HS-27A (cell line): Measurements from ENCODE around the gene DENND6B.
"Not testable (repeated sequence)": the region's sequence is repeated elsewhere in the genome, so short reads cannot be mapped to it uniquely, and the experiment has no call there.

Experiments
- DNase-seq: peaks from one replicate; pipeline ENCODE4 v3.0.0-alpha.2; 2012; ENCODE audit warnings: low read depth, missing footprints

DENND6B gene

DNA sequence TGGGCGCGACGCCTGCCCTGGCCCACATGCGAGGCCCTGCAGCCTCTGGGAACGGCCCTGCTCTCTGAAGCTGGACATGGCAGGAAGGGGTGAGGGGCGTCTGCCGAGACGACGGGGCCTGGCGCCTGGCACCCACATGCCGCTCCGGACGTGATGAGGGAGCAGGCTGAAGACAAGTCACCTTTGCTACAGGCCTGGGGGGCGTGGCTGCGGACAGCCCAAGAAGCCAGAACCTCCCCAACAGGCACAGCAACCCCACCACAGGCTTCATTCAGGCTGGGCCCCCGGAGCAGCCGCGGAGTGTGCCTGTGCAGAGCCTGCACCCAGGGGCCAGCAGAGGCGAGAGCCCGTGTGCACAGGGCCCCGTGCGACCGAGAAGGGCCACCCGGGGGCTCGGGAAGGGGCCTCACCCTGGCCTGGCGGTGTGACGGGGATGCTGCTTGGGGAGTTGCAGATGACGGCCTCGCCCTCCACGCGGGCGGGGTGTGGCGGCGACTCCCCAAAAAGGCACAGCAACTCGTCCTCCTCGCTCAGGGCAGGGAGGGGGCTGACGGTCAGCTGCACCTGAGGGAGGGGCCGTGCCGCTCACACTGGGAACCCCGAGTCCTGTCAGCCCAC lies 40.0 kb downstream of the DENND6B start:
- DNase-seq: no peak

DNA sequence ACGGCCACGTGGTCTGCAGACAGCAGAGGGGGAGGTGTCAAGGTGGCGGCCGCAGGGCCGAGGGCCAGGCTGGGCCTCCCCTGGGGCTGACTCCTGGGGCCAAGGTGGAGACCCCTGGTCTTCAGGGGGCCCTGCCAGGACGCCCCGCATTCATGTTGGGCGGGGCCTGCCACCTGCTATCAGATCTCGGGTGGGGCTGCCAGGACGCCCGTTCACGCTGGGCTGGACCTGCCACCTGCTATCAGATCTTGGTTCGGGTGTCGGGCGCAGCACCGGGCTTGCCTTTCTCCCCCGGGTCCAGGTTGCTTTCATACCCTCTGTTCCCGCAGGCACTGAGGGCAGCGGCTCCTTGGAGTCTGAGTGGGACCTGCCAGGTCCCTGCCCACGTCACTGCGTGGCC lies 40.5 kb downstream of the DENND6B start:
- DNase-seq: no peak

DNA sequence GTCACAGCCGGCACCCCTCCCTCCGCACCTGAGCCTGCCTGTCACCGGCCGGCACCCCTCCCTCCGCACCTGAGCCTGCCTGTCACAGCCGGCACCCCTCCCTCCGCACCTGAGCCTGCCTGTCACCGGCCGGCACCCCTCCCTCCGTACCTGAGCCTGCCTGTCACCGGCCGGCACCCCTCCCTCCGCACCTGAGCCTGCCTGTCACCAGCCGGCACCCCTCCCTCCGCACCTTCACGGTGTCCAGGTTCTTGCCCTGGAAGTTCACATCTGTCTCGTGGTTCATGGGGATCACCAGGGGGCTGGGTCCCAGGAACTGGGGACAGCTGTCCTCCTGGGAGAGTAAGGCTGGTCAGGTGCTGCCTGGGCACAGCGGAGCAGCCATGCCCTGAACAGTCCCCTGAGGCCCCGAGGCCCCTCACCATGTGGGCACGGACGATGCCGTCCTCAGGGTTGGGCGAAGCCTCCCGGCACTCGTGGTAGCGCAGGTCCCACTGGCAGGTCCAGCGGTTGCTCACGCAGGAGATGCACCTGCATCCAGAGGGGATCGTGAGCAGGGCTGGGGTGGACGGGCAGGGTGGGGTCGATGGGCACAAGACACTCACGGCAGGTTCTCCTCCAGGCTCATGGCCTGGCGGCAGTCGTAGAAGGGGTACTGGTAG lies 41.1 kb downstream of the DENND6B start:
- no peak for DNase-seq

DNA sequence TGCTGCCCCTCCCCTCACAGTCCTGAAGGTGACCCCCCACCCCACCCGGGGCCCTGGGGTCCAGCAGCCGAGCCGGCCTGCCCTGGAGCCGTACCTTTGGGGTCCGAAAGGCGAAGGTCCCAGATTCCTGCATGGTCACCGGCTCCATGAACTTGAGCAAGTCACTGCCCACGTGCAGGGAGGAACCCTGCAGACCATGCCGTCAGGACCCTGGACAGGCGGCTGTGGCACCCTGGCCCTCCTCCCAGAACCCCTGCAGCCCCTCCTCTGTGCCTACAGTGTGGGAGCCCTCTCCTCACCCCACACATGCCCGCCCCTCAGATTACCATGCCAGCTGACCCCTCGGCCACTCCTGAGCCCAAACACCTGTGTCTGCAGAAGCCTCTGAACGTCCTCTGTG lies 42.3 kb downstream of the DENND6B start:
- no peak for DNase-seq

DNA sequence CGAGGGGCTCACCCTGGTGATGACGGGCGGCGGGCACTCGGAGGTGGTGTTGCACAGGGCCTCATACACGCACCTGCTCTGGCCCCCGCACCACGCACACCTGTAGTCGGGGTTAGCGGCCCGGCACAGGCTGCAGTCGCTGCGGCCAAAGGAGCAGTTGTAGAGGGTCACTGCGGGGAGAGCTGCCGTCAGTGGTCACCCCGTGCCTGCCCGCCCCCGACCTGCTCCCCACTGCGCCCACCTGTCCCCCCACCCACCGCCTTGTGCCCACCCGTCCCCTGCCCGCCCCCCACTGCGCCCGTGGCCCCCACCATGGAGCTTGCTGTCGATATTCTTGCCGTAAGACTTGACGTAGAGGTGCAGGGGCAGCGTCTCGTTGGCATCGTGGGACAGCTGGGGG lies 43.0 kb downstream of the DENND6B start:
- DNase-seq: no peak

DNA sequence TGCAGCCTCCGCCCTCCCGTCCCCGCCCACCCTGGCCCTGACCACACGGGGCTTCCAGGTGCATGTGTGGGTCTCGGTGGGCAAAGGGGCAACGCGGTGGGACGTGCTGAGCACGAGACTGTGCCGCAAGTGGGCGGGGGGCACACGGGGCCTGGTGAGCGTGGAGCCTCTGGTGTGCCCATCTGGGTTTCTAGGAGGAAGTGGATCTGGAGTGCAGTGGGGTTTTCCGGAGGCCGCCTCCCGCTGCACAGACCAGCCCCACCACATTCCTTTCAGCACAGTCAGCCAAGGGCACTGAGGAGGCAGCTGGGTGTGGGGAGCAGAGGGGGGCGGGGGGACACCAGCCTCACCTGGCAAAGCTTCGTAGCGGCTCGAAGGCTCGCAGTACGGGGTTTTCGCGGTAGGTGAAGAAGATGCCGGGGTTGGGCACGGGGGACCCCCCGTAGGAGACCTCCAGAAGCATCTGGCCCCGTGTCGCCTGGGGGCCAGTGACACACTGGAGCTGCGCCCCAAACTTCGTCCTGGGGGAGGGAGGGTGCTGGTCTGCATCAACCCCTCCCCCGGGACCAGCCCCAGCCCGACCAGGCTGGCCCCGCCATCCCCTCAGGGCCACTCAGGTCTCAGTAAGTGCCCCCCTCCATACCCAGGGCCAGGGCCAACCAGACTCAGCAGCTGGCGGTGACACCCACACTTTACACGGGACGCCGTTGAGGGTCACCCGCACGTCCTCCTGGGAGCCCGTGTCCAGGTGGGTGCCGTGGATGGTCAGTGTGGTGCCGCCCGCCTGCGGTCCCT lies 44.3 kb downstream of the DENND6B start:
- no peak for DNase-seq

DNA sequence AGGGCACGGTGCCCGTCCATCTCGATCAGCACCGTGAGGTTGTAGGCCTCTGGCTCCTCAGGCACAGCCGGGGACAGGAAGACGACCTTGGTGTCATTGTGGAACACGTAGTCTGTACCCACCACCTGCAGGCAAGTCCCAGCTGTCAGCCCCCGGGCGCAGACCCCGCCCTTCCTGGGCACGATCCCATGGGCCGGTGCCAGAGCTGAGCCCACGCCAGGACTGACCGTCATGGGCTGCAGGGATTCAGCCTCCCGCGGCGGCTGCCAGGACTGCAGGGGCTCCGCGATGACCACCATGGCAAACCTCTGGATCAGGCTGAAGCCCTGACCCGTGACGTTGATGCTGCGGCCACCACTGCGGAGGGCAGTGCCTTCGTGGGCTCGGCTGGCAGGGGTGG lies 44.9 kb downstream of the DENND6B start:
- no peak for DNase-seq

DNA sequence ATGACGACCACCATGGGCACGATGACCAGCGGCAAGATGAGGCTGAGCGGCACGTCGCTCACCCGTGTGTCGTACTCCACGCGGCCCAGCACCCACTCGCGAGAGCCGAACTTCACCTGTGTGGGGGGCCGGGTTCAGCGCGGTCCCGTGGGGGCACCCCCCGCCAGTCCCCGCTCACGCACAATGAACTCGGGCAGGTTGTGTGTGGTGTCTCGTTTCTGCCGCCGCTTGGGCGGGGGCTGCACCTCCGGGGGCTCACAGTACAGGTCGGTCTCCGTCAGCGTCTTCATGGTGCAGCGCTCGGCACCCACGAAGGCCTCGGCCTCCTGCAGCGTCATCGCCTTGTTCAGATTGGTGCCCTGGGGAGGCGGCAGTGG lies 45.4 kb downstream of the DENND6B start:
- no peak for DNase-seq

DNA sequence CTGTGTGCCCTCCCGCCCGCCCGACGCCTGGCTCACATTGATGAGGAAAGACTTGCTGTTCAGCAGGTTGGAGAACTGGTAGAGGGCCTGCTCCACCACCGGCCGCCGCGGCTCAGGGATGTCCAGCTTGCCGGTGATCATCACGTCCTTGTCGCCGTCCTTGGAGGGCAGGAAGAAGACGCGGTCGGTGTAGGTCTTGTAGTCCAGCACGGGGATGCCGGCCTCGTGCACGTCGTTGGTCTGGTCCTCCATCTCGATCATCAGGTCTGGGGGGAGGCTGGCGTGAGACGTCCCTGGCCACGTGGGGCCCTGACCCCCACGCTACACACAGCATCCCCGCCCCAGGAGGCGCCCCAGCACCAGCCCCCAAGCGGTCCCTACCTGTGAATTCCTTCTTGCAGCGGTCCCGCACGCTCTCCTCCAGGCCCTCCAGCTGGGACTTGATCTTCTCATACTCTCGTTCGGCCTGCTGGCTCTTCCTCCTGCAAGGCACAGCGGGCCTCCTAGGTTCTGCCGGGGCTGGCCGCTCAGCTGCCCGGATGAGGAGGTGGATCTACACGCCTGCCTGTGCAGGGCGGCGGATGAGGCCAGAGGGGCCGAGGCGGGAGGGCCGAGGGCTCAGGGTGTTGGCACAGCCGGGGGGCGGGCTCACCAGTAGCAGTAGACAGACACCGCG lies 46.0 kb downstream of the DENND6B start:
- no peak for DNase-seq

DNA sequence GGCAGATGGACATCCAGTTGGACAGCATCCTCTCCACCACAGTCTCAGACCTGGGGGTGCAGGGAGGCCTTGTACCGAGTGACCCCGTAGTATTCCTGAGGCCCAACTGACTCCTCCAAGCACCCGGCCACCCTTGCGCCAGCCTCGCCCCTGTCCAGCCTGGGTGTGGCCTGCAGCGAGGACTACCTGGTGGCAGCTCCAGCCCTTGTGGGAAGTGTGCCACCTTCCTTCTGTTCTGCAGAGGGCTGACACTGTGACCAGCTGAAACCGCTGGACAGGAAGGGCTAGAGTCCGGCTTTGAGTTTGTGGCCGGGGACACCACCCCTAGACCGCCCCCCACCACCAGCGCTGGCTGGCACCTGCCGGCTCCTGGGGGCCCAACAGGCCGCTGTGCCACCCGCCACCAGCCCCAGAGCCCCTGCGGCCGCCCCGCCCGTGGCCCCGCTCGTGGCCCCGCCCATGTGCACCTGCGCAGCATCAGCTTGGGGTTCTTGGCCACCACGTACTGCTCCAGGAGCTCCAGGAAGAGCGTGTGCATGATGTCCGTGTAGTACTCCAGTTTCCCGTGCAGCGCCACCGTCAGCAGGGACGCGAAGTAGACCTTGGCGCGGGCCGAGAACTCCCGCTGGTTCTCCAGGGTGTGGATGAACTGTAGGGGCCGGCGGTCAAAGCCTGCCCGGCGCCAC lies 46.6 kb downstream of the DENND6B start:
- no peak for DNase-seq

DNA sequence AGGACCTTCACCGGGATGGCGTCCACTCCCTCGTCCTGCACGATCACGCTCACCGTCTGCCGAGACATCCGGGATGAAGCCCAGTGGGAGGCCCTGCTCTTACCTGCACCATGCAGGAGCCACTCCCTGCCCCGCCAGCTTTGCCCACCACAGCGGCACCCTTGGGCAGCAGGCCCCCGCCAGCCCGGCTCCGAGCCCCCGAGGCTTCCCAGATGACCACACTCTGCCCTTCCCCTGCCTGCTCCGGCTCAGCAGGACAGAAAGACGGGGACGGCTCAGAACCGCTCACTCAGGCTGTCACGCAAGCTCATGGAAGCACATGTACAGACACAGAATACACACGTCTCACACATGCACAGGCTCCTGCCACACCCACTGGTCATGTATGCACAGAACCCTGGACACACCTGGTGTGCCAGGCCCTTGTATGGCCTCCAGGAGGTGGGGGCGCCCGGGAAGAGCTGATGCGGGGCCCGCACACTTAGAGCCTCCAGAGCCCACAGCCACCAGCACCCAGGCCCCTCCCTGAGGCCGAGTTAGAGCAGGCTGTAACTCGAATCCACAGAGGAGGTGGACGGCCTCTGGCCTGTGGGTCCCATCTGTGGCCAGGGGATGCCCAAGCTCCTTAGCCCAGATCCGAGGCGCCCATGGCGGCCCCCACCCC lies 47.7 kb downstream of the DENND6B start:
- no peak for DNase-seq

DNA sequence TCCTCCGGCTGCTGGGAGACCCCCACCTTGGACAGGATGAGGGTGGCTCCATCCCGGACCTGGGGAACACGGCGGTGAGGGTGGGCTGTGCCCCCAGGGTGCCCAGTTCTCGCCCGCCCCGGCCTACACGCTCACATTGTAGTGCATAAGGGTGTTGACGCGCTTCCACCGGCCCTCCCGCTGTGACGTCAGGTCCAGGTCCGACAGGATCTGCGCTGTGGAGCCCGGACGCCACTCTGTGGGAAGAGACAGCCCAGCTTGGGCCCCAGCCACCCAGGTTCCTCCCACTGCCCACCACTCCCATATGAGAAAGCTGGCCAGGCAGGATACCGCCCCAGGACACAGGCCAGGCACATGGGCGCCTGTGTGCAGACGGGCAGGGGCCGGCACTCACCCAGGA lies 48.4 kb downstream of the DENND6B start:
- no peak for DNase-seq

DNA sequence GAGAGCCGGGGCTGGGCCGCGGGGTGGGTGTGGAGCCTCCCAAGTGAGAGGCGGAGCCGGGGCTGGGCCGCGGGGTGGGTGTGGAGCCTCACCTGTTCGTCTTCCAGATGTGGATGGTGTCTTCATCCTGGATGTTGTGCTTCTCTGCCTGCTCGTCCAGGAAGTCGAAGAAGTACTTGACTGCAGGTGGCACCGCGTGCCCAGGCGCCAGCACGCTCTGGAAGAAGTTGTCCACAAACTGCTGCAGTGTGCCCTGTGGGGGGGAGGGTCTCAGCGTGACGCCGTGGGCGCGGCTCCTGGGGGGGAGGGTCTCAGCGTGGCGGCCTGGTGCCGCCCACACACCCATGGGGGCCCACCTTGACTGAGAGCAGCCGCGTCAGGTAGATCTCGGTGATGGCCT lies 49.1 kb downstream of the DENND6B start:
- no peak for DNase-seq

DNA sequence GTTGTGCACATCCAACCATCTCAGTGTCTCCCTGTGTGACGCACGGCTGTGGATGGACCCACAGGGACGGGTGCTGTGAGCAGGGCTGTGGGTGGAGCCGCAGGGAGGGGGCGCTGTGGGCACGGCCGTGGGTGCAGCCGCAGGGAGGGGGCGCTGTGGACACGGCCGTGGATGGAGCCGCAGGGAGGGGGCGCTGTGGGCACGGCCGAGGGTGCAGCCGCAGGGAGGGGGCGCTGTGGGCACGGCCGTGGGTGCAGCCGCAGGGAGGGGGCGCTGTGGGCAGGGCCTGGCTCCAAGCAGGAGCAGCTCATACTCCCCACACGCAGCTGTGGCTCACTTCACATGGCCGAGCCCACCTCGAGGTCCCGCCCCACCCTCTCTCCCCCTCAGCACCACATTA lies 50.7 kb downstream of the DENND6B start:
- DNase-seq: no peak

DNA sequence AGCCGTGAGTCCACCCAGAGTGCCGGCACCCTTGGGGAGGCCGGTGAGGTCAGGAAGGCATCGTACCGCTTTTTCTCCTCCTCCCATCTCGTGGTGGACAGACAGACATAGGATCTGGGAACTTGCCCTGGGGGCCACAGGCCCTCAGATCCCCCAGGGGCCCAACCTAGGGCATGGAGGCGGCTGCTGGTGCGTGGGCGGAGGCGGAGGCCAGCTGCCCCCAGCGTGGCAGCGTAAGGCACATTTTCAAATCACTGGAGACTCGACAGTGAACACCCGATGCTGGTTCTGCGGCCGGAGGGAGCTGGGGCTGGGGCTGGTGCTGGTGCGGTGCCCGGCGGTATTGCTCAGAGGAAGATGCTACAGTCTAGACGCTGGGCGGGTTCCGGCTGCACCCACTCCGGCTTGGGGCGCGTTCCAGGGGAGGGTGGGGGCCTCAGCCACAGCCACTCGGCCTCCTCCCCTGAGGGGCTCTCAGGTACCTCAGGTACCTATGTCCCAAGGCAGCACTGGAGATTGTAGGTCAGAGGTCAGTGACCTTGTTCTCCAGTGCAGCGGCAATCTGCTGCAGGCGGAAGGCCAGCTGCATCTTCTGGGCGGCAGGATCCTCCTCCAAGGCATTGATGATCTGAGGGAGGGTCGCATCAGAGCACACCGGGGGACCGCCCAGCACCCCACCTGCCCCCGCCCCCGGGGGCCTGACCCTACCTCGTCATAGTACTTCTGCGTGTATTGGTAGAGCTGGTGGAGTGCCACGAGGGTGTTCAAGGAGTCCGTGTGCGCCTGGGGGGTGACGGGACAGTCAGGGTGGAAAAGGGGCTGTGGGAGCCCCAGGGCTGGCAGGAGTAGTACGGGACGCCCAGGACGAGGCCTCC lies 51.4 kb downstream of the DENND6B start:
- no peak for DNase-seq

DNA sequence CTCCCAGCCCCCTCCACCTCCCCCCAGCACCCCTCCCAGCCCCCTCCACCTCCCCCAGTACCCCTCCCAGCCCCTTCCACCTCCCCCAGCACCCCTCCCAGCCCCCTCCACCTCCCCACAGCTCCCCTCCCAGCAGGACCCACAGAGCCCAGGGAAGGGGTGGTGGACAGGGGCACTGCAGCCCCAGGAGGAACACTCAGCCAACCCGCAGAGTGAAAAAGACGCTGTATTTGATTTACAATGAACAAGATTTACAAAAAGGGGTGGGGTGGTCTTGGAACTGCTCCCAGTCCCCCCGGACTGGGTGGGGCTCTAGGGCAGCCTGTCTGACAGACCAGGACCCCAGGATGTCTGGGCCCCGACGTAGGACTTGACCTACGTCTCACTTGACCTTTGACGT lies 52.0 kb downstream of the DENND6B start:
- no peak for DNase-seq

DNA sequence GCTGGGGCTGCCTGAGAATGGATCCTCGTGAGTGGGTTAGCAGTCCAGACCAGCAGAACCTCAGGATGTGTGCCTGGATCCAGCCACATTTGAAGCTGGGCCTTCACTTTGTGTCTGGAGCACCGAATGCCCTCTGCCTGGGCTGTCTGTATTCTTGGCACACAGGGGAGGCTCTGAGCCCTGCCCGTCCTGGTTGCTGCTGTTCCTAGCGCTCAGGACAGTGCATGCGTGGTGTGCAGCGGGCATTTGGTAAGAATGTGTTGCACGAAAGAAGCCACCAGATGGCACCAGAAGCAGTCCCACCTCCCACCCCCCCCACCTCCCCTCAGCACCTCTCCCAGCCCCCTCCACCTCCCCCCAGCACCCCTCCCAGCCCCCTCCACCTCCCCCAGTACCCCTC lies 52.5 kb downstream of the DENND6B start:
- no peak for DNase-seq

DNA sequence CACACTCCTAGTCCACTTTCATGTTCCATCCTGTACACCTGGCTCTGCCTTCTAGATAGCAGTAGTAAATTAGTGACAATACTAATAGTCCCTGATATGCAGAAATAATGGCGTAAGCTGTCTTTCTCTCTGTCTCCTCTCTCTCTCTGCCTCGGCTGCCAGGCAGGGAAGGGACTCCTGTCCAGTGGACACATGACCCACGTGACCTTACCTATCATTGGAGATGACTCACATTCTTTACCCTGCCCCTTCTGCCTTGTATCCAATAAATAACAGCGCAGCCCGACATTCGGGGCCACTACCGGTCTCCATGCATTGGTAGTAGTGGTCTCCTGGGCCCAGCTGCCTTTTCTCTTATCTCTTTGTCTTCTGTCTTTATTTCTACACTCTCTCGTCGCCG lies 53.0 kb downstream of the DENND6B start:
- not testable (repeated sequence) for DNase-seq

DNA sequence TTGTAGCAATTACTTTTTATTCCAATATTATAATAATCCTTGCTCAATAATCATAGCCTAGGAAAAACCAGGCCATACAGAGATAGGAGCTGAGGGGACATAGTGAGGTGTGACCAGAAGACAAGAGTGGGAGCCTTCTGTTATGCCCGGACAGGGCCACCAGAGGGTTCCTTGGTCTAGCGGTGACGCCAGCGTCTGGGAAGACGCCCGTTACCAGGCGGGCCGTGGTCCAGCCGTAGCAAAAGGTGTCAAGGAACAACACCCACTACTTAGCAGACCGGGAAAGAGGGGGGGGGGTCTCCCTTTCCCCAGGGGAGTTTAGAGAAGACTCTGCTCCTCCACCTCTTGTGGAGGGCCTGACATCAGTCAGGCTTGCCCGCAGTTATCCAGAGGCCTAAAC lies 53.5 kb downstream of the DENND6B start:
- DNase-seq: not testable (repeated sequence)

DNA sequence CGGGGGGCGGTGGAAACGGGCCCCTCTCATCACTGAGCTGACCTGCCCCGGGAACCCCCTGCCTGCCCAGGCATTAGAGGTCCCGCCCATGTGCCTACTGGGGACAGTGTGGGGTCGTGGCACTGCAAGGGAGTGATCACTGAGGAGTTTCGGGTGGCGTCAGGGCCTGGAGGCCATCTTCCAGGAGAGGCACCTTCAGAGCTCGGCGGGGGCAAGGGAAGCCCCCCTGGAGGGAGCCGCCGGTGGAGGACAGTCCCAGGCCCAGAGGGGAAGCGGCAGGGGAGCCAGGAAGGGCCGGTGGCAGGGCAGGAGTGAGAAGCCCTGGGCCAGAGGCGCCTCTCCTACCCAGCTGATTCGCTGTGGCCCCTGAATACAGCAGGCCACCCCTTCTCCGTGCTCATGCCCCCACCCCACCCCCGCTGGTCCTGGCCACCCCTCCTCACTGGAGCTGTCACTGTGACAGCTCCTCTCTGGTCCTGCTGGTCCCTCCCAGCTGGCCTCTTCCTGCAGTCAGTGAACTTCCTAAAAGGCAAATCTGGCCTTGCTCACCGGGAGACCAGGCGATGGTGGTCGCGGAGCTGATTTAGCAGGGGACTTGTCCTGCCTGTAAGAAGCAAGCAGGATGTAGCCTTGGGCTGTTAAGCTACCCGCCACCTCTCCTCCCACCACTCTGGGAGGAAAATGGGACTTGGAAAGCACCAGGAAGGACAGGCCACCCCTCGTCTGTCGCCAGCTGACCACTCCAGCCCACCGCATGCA lies 54.6 kb downstream of the DENND6B start:
- no peak for DNase-seq
